ENCODE data around the gene OR6V1.

Gene OR6V1

GRCh38 chr7:143013893-143014292 lies 38.2 kb upstream of the OR6V1 start:
- TF ChIP-seq OSR1 (CRISPR knock-in tag; IDR thresholded peaks at IDR 0.05): no peak
- no peak for TF ChIP-seq RARB (CRISPR knock-in tag; IDR thresholded peaks at IDR 0.05)
- TF ChIP-seq BACH2 (CRISPR knock-in tag; IDR thresholded peaks at IDR 0.05; ENCODE audit: borderline replicate concordance): no peak
- TF ChIP-seq ZFP30 (CRISPR knock-in tag; IDR thresholded peaks at IDR 0.05): no peak
- TF ChIP-seq CSDC2 (CRISPR knock-in tag; IDR thresholded peaks at IDR 0.05): no peak
- no peak for TF ChIP-seq ISL1 (CRISPR knock-in tag; IDR thresholded peaks at IDR 0.05)
- TF ChIP-seq TCF4 (CRISPR knock-in tag; IDR thresholded peaks at IDR 0.05; ENCODE audit: borderline replicate concordance): no peak
- TF ChIP-seq PATZ1 (CRISPR knock-in tag; IDR thresholded peaks at IDR 0.05; ENCODE audit: borderline replicate concordance): no peak
- TF ChIP-seq, protein P1, sequence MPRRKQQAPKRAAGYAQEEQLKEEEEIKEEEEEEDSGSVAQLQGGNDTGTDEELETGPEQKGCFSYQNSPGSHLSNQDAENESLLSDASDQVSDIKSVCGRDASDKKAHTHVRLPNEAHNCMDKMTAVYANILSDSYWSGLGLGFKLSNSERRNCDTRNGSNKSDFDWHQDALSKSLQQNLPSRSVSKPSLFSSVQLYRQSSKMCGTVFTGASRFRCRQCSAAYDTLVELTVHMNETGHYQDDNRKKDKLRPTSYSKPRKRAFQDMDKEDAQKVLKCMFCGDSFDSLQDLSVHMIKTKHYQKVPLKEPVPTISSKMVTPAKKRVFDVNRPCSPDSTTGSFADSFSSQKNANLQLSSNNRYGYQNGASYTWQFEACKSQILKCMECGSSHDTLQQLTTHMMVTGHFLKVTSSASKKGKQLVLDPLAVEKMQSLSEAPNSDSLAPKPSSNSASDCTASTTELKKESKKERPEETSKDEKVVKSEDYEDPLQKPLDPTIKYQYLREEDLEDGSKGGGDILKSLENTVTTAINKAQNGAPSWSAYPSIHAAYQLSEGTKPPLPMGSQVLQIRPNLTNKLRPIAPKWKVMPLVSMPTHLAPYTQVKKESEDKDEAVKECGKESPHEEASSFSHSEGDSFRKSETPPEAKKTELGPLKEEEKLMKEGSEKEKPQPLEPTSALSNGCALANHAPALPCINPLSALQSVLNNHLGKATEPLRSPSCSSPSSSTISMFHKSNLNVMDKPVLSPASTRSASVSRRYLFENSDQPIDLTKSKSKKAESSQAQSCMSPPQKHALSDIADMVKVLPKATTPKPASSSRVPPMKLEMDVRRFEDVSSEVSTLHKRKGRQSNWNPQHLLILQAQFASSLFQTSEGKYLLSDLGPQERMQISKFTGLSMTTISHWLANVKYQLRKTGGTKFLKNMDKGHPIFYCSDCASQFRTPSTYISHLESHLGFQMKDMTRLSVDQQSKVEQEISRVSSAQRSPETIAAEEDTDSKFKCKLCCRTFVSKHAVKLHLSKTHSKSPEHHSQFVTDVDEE (CRISPR knock-in tag; IDR thresholded peaks at IDR 0.05): no peak
- no peak for TF ChIP-seq GLIS3 (CRISPR knock-in tag; IDR thresholded peaks at IDR 0.05)
- no peak for TF ChIP-seq ZC3H10 (CRISPR knock-in tag; IDR thresholded peaks at IDR 0.05)
- ATAC-seq: peak; percentile 86

- no peak for ATAC-seq
- TF ChIP-seq POU6F1 (CRISPR knock-in tag; IDR thresholded peaks at IDR 0.05; ENCODE audit: borderline replicate concordance, low read depth): no peak
Observed at GRCh38 chr7:143015084-143015483, 37.1 kb upstream of the OR6V1 start.

GRCh38 chr7:143015926-143016490 lies 36.1 kb upstream of the OR6V1 start:
- ATAC-seq: peak; percentile 7; the same call in 2 of the 3 replicates

More at GRCh38 chr7:143015926-143016490, 36.1 kb upstream of the OR6V1 start:
- TF ChIP-seq PPARA (CRISPR knock-in tag; IDR thresholded peaks at IDR 0.05; ENCODE audit: borderline replicate concordance): no peak
- TF ChIP-seq ZNF8 (CRISPR knock-in tag; IDR thresholded peaks at IDR 0.05): no peak
- no peak for TF ChIP-seq GLIS3 (CRISPR knock-in tag; IDR thresholded peaks at IDR 0.05)
- TF ChIP-seq, protein P2, sequence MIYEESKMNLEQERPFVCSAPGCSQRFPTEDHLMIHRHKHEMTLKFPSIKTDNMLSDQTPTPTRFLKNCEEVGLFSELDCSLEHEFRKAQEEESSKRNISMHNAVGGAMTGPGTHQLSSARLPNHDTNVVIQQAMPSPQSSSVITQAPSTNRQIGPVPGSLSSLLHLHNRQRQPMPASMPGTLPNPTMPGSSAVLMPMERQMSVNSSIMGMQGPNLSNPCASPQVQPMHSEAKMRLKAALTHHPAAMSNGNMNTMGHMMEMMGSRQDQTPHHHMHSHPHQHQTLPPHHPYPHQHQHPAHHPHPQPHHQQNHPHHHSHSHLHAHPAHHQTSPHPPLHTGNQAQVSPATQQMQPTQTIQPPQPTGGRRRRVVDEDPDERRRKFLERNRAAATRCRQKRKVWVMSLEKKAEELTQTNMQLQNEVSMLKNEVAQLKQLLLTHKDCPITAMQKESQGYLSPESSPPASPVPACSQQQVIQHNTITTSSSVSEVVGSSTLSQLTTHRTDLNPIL (CRISPR knock-in tag; IDR thresholded peaks at IDR 0.05; ENCODE audit: low read depth): no peak
- no peak for TF ChIP-seq OSR1 (CRISPR knock-in tag; IDR thresholded peaks at IDR 0.05)
- TF ChIP-seq ZNF565 (CRISPR knock-in tag; conservative IDR thresholded peaks at IDR 0.05; ENCODE audit: low read depth): no peak
- no peak for TF ChIP-seq PATZ1 (CRISPR knock-in tag; IDR thresholded peaks at IDR 0.05; ENCODE audit: borderline replicate concordance)
- no peak for TF ChIP-seq CSRNP3 (CRISPR knock-in tag; IDR thresholded peaks at IDR 0.05)
- TF ChIP-seq, protein P1 (CRISPR knock-in tag; IDR thresholded peaks at IDR 0.05): no peak
